Ramos (cell line): ENCODE data around the gene SPTLC3.

Source experiments
- in situ Hi-C: fragments of 300-500 bp; cut with MboI; formaldehyde crosslinking; loops from one replicate; pipeline ENCODE4 v1.14.3; 2022; ENCODE audit warnings: low sequenced_read_pairs; ENCODE audit not compliant: unreplicated experiment

The SPTLC3 gene

DNA sequence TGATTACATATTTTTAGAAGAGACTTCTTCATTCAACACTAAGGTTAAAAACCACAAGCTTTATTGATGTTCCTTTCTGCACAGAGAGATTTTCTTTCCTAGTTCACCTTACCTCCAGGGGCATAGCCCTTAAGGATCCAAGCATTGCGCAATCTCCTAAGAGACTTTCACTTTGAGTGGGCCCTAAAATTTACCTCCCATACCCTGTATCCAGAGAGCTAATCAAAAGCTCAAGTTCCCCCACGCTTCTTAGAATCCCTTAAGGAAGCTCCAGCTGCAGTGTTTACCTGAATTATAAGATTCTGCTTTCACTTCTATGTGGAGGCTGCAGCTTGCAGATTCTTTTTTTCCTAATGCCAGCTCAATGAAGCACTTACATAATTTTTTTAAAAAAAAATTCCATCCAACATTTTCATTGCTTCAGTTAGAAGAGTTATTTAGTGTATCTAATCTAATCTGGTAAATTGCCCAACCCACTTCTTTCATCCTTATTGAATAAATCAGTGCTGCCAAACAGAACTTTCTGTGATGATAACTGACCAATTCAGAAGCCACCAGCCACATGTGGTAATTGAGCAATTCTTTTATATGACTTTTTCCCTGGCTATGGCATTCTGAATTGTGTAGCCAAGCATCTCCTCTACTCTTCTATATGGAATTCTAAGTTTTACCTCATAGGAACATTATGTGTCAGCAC, 24.6 kb upstream of the SPTLC3 start:
- in situ Hi-C loops = no loop called here

GRCh38 chr20:12984863-12985262, 23.9 kb upstream of the SPTLC3 start:
- in situ Hi-C loops = no loop called here

DNA sequence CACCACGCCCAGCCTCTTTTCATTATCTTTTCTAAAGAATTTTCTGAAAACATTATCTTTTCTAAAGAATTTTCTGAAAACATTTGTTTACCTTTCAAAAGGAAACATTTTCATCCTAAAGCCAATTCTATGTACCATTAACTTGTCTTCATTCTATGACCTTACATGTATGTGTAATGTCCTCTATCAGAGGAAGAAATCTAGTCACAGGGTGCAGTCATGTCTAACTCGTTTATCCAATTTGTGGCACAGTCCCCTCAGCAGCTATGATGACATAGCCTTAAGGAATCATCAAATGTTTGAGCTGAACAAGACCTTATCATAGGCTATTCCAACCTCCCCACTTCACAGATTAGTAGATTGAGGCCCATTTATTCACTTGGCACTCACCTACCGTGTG, 21.5 kb upstream of the SPTLC3 start:
- in situ Hi-C loops = no loop called here

DNA sequence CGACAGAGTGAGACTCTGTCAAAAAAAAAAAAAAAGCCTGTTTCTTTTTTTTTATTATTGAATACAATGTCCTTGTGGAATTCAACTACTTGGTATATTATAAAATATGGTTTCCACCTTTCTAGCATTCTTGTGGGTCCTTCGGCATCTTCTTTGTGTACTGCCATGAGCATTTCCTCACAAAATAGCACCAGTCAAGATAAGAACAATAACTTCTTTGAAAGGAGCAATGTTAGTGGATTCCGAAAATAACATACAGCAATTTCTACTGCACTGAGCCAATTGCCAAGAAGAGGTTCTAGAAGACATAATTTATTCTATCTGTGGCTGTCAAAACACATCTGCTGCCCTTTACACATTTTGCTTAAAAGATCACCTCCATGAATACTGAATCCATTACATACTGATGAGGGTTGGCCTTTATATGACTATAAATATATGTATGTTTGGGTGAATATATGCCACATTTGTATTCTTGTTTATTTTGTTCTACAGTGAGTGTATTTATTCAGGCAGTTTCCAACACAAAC, 19.1 kb upstream of the SPTLC3 start:
- in situ Hi-C loops = no loop called here

DNA sequence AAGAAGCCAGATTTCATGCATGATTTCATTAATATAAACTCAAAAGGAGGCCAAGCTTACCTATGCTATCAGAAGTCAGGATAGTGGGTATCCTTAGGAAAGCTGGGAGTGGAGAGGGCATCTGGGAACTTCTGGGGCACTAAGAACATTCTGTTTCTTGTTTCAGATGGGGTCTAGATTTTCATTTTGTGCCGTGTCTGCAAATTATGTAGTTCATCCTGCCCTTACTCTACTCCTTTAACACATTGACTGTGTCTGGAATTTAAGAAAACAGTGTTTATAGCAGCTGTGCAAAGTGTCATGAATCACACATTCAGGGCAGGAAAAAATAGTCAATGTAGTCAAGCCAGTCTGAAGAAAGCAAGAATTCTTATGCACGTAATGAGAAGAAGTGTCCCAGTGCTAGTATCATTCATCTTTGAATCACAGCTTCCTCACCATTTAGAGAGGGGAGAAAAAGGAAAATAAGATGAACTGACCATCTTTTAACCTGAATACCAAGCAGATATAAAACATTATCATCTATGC, 11.6 kb upstream of the SPTLC3 start:
- in situ Hi-C loops = no loop called here

- in situ Hi-C loops = no loop called here
Observed at GRCh38 chr20:12998046-12998445, 10.7 kb upstream of the SPTLC3 start.

- in situ Hi-C loops = no loop called here
Observed at GRCh38 chr20:12999201-12999600, 9.6 kb upstream of the SPTLC3 start.

DNA sequence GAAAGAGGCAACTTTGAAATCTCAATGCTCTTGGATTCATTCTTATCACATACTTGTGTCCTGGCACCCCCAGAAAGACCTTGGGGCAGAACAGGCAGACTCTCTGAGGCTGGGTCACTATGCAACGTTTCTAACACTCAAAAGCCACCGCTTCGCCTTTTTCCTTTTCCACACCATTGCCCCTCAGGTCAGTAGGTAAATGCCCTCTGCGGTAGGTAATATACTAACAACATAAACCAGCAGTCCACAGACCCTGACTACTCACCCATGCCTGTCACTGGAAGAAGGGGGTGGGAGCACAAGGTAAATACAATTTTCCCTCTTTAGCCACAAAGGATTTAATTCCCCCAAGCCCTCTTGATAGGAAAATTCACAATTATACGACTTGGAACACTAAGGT, 6.5 kb upstream of the SPTLC3 start:
- in situ Hi-C loops = no loop called here

GRCh38 chr20:13006825-13007224, 1.9 kb upstream of the SPTLC3 start:
- in situ Hi-C loops = no loop called here

DNA sequence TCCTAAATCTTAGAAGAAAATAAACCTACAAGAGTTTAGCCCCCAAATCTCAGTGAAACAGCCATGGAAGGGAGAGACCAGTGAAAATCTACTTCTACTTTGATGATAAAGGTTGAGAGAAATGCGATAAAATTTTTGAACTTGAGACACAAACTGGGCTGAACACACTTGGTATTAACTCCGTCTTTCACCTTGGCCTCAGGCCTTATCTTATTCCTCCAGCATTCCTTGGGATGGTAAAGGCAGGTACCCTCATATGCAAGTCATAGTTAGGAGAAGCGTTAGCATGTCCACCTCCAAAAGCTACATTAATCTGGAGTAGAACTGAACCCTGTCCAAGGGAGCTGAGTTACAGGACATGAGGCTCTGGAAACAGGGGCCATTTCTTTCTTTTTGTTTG, 1.2 kb upstream of the SPTLC3 start:
- in situ Hi-C loops = no loop called here

GRCh38 chr20:13009682-13010406, 1.1 kb downstream of the SPTLC3 start:
- in situ Hi-C loops = loop anchor here (10.0 kb wide), 1 partner anchor 55 kb away; no protein-coding TSS in a partner anchor

DNA sequence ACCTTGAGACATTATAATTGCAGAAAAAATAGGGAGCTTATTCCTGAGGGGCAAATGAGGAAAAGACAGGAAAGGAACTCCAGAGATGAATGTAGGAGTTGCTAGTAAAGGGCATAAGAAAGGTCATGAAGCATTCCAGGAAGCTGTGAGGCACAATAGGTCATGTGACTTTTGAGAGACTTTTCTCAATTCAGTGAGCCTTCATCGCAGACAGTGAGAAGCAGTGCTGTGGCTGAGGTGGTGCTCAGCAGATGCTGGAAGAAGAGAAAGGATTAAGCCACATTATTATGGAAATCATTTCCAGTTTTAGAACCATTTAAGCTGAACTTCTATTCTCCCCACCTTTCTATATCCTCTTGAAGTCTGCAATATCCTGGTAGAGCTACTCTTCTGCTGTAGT, 4.1 kb downstream of the SPTLC3 start:
- in situ Hi-C loops = loop anchor here (10.0 kb wide), 1 partner anchor 58 kb away; no protein-coding TSS in a partner anchor

GRCh38 chr20:13013411-13013810, 4.6 kb downstream of the SPTLC3 start:
- in situ Hi-C loops = loop anchor here (10.0 kb wide), 1 partner anchor 59 kb away; no protein-coding TSS in a partner anchor

GRCh38 chr20:13017235-13017634, 8.5 kb downstream of the SPTLC3 start:
- in situ Hi-C loops = loop anchor here (10.0 kb wide), 1 partner anchor 62 kb away; no protein-coding TSS in a partner anchor

DNA sequence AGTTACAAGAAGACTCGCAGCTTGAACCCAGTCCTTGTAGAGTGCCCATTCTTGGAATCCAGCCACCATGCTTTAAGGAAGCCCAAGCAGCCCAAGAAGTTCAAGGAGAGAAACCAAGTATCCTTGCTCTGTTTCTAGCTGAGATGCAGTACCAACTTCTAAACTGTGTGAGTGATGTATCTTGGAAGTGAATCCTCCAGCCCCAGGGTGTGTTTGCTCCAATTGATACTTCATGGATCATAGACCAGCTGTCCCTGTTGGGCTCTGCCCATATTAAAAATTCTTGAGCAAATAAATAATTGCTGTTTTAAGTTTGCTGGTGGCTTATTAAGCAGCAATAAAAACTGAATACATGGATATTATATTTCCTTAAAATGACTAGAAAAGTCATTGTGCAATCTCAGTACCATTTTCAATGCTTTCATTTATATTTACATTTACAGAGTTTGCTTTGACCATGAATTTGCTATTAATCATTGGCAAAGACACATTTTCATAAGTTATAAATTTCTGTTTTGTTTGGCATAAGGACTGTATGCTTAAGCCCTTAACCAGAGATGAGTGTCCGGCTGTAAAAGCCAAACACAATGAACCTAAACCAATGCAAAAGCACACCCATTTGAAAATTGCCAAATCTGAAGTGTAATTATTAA, 9.2 kb downstream of the SPTLC3 start:
- in situ Hi-C loops = loop anchor here (10.0 kb wide), 1 partner anchor 63 kb away; no protein-coding TSS in a partner anchor

DNA sequence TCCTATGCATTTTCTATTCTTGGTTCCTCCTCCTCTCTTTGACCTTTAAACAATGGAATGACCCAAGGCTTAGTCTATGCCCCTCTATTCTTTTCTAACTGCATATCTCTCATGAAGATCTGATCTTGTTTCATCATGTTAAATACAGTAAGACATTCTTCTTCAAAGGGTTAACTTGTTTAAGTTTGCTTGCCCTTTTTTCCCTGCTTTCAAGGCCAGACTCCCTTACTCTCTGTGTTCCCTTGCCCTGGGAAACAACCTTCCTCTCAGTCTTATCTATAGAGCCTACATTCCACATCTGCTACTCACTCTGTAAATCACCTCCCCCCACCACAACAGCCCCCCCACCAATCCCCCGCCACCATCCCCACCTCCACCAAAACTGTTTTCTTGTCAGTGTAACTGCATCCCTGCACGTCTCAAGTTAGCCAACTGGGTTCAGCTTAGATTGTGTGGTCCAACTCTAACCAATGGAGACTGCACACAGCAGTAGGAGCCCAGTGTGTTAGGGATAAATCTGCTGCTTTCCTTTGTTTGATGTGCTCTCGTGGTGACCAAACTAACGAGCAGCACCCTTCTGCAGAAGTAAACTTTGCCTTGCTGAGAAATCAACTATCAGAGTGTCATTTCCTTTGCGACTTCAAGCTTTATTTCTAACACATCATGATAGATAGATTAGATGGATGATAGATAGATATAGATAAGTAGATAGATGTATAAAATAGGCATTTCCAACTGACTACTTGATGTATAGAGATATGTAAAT, 12.6 kb downstream of the SPTLC3 start:
- in situ Hi-C loops = no loop called here

- in situ Hi-C loops = no loop called here
Observed at GRCh38 chr20:13022401-13023155, 13.8 kb downstream of the SPTLC3 start.

DNA sequence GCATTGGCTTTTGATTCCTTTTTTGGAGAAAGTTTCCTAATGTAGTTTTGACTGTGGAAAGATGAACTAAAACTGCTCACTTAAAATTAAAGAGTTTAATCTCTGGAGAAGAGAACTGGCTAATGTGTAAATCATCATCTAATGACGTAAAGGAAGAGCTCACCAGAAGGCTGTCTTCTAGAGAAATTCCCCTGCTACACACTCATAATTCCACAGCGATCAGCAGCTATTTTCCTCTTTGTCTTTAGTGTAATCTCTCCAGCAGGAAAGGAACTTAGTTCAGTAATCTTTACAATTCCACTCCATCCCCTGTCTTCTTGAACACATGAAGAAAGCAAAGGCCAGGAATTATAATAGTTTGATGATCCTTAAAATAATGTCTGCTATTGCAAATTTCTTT, 15.8 kb downstream of the SPTLC3 start:
- in situ Hi-C loops = no loop called here

- in situ Hi-C loops = loop anchor here (25.0 kb wide), 1 partner anchor 112 kb away; no protein-coding TSS in a partner anchor
Observed at GRCh38 chr20:13025181-13025580, 16.4 kb downstream of the SPTLC3 start.
